ENCODE measurements around the gene DLG3.
A peak's percentile ranks its signal among the peaks of the same experiment; 100 is the strongest.
"Not testable (repeated sequence)": the region's sequence is repeated elsewhere in the genome, so short reads cannot be mapped to it uniquely, and the experiment has no call there.

The DLG3 gene

GRCh38 chrX:70444326-70444945 lies at the start of gene DLG3:
Gene DLG3 (plus strand): TSS chrX:70444835. CDS start chrX:70445202, 367 bp downstream.
- peak; percentile 86 for DNase-seq (ENCODE audit: low spot score)

GRCh38 chrX:70398899-70399298 lies 45.7 kb upstream of the DLG3 start:
- DNase-seq (ENCODE audit: low spot score), result no peak

GRCh38 chrX:70400181-70400580 lies 44.5 kb upstream of the DLG3 start:
- not testable (repeated sequence) for DNase-seq (ENCODE audit: low spot score)

GRCh38 chrX:70402721-70403120 lies 41.9 kb upstream of the DLG3 start:
- DNase-seq (ENCODE audit: low spot score), result no peak

DNA sequence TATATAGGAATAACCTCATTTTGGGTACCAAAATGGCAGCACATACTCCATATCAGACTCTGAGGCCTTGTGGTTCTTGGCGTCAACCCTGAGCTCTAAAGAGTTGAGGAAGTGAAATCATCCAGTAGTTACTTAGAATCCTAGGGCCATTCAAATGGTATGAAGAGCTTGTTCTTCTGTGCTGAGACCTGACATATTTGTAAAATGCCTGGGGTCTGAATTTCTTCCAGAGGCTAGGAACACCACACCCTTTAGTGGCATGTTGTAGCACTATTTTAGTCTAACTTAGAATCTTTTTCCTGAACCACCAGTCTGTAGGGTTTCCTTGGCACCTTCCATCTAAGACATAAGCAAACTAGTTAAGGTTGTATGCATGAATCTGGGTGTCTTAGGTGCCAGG lies 39.6 kb upstream of the DLG3 start:
- no peak for DNase-seq (ENCODE audit: low spot score)

DNA sequence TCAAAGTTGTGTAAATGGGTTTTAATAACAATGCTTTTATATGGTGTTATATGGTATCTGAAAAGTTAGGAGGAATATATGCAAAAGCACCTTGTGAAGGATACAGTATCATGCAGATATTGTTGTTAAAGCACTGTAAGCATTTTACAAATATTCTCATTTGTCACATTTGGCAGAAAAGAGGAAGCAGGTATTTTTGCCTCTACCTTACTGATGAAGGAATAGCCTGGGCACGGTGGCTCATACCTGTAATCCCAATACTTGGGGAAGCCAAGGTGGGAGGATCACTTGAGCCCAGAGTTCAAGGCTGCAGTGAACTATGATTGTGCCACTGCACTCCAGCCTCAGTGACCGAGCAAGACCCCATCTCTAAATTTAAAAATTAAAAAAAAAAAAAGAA lies 33.7 kb upstream of the DLG3 start:
- DNase-seq (ENCODE audit: low spot score), result no peak

GRCh38 chrX:70411475-70411874 lies 33.2 kb upstream of the DLG3 start:
- no peak for DNase-seq (ENCODE audit: low spot score)

DNA sequence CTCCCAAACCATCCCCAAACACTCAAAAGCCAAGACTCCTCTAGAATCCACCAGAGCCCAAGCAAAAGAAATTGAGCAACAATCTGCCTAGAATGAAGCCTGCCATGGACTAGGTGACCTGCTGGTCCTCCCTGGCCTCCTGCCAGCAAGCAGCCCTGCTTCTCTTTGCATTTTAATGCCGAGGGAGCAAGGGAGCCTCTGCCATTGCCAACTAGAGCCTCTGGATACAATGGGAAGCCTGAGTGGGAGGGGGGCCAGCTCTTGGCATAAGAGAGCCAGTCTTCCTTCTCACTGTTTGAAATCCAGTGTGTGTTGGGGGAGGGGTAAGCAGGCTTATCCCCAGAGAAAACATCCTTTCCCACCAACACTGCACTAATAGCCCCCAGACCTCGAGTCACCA lies 23.0 kb upstream of the DLG3 start:
- DNase-seq (ENCODE audit: low spot score), result peak; percentile 62

DNA sequence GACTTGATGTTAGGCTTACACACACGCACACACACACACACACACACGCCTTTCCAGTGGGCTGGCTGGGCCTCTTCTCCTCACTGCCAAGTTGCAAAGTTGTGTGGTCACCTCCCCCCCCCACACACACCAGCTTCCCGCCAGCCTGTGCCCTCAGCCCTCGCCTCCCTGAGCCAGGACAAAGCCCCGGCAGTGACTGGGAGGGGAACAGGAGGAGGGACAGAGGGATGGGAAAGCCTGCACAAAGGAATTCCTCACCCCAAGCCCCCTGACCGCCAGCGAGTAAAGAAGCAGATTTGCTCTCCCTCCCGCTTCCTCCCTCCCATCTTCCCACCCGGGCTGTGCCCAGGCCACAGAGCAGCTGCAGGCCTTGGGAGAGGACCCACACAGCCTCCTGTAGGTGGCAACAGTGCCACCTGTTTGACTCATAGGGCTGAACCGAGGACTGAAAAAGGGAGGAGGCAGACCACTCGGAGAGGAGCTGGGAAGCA lies 21.7 kb upstream of the DLG3 start, which contains the start of gene GDPD2:
GDPD2 (plus strand) TSS at position 464 of the 491 bp plus-strand sequence. CDS start 1,671 bp downstream, outside the sequence.
- peak; percentile 36 for DNase-seq (ENCODE audit: low spot score)

- no peak for DNase-seq (ENCODE audit: low spot score)
These were observed 20.5 kb upstream of the DLG3 start for GRCh38 chrX:70423936-70424675.

DNA sequence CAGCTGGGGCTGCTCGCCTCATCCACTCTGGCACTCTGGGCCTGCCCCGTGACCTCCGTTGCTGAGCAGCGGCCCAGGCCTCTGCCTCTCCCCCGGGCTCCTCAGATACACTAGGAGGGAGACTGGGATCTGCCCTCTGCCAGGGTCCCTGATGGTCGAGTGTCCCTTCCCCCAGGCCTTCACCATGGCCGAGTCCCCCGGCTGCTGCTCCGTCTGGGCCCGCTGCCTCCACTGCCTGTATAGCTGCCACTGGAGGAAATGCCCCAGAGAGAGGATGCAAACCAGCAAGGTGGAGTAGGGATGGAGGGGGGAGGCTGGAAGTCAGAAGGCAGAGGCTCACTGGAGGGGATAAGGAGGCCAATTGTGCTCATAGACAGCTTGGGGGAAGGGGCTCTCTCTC lies 19.8 kb upstream of the DLG3 start:
- DNase-seq (ENCODE audit: low spot score), result no peak

DNA sequence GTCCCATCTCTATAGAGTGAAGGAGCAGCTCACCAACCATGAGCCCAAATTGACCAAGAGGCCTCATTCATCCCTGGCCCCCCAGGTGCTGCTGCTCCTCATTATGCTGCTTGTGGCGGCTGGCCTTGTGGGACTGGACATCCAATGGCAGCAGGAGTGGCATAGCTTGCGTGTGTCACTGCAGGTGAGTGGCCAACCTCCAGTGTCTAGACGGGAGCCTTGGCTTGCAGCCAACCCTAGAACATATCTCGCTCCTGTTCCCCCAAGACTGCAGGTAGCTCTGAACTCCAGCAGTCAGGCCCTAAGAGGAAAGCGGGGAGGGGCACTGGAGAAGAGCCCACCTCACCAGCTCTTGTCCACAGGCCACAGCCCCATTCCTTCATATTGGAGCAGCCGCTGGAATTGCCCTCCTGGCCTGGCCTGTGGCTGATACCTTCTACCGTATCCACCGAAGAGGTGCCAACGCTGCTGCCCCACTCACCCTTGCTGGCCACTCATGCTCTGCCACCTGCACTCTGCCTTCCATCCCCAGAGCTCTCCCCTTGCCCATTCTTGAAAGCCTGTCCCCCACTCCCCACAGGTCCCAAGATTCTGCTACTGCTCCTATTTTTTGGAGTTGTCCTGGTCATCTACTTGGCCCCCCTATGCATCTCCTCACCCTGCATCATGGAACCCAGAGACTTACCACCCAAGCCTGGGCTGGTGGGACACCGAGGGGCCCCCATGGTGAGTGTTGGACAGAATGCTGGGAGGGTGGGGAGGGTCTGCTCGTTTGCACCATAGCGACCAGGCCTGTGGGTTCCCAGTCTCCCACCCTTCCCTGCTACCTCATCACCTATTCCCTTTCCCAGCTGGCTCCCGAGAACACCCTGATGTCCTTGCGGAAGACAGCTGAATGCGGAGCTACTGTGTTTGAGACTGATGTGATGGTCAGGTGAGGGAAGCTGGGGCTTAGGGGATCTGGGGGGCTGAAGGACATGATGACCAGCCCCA lies 18.1 kb upstream of the DLG3 start:
- DNase-seq (ENCODE audit: low spot score), result no peak

- no peak for DNase-seq (ENCODE audit: low spot score)
These were observed 17.3 kb upstream of the DLG3 start for GRCh38 chrX:70427365-70427764.

DNA sequence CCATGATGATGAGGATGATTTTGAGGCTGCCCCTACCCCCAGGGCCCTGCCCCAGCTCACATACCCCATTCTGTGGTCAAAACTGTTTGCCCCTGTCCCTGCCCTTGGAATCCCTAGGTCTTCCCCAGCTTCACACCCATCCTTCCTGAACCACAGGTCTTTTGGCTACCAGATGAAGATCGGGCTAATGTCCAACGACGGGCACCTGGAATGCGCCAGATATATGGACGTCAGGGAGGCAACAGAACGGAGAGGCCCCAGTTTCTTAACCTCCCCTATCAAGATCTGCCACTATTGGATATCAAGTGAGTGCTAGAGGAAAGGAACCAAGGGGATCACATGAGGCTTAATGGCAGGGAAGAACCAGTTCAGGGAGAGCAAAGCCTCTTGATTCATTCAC lies 14.9 kb upstream of the DLG3 start:
- no peak for DNase-seq (ENCODE audit: low spot score)

DNA sequence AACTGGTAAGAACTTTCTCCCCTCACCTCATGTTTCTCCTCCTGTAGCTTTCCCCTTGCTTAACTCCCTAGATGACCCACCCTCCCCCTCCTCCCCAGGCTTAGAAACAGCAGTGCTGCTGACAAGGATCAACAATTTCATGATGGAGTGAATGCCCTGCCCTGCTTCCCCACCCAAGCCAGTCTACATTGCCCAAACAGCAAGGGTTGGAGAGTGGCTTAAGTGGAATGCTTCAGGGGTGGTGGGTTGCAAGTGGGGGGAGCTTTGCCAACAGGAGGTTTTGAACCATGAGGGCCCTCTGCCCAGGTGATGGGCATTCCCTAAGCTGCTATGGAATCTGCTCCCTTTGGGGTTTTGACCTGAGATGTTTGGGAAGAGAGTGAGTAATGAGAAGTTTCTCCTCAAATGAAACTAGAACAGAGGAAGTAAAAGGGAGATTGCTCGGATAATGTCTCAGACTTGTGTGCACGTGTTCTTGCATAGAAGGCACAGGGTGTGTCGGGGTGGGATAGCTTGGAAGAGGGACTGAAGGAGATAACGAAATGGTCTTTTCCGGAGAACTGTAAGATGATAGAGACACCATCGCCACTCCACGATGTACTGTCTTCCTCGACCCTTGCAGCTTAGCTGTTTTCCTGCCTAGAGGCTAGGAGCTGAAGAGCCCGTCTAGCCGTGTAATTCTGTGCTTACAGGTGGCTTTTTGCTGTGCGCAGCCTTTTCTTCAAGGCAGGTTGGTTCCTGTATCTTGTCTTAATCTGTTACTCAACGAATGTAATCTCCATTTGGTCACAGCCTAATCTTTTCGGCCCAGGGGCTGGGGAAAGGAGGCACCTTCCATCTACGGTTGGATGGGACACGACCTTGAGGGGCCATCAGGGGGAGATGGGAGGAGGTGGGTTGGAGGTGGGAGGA lies 11.4 kb upstream of the DLG3 start:
- no peak for DNase-seq (ENCODE audit: low spot score)

DNA sequence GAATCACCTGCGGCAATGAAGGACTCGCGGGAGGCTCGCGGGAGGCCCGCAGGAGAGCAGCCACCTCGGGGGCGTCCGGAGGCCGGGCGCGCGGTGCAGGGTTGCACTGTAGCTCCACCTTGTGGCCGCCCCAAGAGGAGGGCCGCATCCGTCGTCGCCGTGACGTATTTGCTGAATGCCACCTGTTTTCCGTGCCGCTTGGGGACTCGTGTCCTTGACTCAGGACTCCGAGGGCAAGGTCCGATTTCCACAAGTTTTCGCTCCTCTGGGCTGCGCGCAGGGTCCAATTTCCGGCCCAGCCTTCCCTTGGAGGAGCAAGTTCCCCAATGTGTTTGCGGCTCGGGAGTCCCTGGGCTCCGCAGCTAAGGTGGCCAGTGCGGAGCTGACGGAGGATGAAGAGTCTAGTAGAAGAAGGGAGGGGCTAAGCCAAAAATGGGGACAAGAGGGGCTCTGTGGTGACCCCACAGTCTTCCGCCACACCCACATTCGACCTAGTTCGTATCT lies 10.7 kb upstream of the DLG3 start:
- DNase-seq (ENCODE audit: low spot score), result peak; percentile 78

GRCh38 chrX:70434352-70434866 lies 10.2 kb upstream of the DLG3 start:
- DNase-seq (ENCODE audit: low spot score), result peak; percentile 85

DNA sequence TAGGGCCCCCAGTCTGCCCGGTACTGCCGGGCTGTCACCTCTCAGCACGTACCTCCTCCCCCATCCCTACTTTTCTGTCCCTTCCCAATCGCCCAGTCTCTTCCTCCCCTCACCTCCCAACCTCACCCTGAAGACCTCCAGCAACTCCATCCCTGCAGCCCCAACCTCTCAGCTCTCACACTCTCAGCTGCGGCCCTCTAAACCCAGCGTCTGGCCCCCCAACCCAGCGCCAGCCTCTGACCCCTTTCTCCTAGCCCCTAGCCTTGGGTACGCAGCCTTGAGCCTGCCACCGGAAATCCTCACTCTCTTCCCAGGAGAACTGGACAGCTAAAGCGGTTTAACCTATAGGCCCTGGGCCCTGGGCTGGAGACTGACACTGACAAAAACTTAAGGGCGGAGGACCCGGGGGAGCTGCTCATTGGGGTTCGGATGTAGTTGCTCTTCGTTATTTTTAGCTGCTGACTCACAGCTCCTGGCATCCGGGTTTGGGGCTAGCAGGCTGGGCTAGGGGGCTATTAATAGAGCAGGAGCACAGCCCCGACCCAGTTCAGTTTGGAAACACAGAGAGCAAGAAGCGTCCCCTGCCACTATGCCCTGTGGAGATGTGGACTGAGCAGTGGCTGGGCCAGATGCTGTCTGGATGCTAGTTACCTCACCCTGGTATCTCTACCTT lies 9.6 kb upstream of the DLG3 start:
- no peak for DNase-seq (ENCODE audit: low spot score)

DNA sequence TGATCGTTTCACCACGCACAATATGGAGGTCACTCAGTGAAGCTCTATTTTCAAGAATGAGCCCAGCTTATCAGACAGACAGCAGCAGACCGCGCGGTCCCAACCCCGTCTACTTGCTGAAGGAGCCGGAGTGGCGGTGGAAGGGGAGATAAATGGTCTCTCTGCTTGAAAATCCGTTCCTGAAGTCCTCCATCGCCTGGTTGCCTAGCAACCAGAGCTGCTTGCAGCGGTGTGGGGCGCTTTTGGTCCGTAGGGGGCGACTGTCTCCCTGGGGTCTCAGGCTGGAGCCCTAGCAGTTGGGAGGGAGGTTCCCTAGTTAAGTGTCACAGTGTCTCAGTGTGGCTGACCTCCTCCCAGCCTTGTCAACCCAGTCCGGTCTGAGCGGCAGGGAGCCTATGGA lies 8.3 kb upstream of the DLG3 start:
- DNase-seq (ENCODE audit: low spot score), result no peak

DNA sequence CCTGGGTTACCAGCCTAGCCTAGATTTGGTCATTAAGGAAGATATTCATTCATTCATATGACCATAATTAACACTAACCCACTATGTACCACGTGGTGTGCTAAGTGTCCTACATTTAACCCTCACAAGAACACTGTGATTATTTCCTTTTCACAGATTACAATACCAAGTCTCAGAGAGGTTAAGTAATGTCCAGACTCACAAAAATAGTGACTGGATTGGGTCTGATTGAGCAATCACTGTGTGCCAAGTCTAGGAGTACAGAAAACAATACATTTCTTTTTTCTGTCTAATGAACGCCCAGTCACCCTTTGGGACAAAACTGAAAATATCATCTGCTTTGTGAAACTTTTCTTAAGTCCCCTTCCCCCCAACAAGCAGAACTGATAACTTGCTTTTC lies 7.6 kb upstream of the DLG3 start:
- DNase-seq (ENCODE audit: low spot score), result no peak

All from Ammon's horn (tissue), 1 donor.